Keratinocyte (primary cell): ENCODE data around the gene FAIM. TPM values are rescaled to one million over a fixed set of nuclear protein-coding genes. Genes with fewer than 3 reads are reported as not detected.

Experiments
- DNase-seq: peaks from one replicate; pipeline ENCODE4 v3.0.0-alpha.2; 2011; ENCODE audit warnings: low read depth, missing footprints, low spot score
- FAIRE-seq: peaks from 2 replicates; lab custom pipeline; 2011; peaks lifted over from hg19 to GRCh38; lab: Jason Lieb, UNC
- H2AFZ ChIP-seq: 2 replicates; pipeline ENCODE4 v1.6.0; 2012; ENCODE audit warnings: low read length, control low read depth, inconsistent platforms; ENCODE audit not compliant: control insufficient read depth
- H3K27ac ChIP-seq: 2 replicates; pipeline ENCODE4 v1.5.1; 2011; ENCODE audit warnings: low read length; ENCODE audit not compliant: control insufficient read depth, insufficient read depth
- H3K27me3 ChIP-seq: 3 replicates; pipeline ENCODE4 v1.6.0; 2011; ENCODE audit warnings: low read length; ENCODE audit not compliant: control insufficient read depth, insufficient read depth; ENCODE audit errors: extremely low read depth
- H3K36me3 ChIP-seq, 2 experiments: 2 replicates in 1 of 2; 3 replicates in 1 of 2; pipeline ENCODE4 v1.5.1; 2011; ENCODE audit warnings: low read length in 2 of 2, mild to moderate bottlenecking in 1 of 2; ENCODE audit not compliant: control insufficient read depth in 2 of 2, insufficient read depth in 2 of 2; ENCODE audit errors: extremely low read depth in 1 of 2
- H3K4me1 ChIP-seq: 3 replicates; pipeline ENCODE4 v1.5.1; 2011; ENCODE audit warnings: low read length; ENCODE audit not compliant: control insufficient read depth, insufficient read depth; ENCODE audit errors: extremely low read depth
- H3K4me2 ChIP-seq: 3 replicates; pipeline ENCODE4 v1.6.0; 2011; ENCODE audit warnings: low read depth, low read length; ENCODE audit not compliant: control insufficient read depth, insufficient read depth; ENCODE audit errors: extremely low read depth
- H3K4me3 ChIP-seq, 3 experiments: fragments of 200-600 bp in 1 of 3; sonication (generic) in 1 of 3; 2 replicates in 2 of 3; 3 replicates in 1 of 3; pipeline ENCODE4 v1.5.1; 2011 to 2016; ENCODE audit warnings: low read length in 3 of 3, mild to moderate bottlenecking in 3 of 3, control low read depth in 2 of 3, inconsistent platforms in 1 of 3, low read depth in 1 of 3, mixed read lengths in 1 of 3, mixed run types in 1 of 3, moderate library complexity in 1 of 3; ENCODE audit not compliant: control insufficient read depth in 2 of 3, insufficient read depth in 2 of 3; ENCODE audit errors: extremely low read depth in 1 of 3
- H3K79me2 ChIP-seq: 2 replicates; pipeline ENCODE4 v1.6.0; 2012; ENCODE audit warnings: low read length; ENCODE audit not compliant: control insufficient read depth, insufficient read depth
- H3K9ac ChIP-seq: 3 replicates; pipeline ENCODE4 v1.6.0; 2011; ENCODE audit warnings: low read length; ENCODE audit not compliant: control insufficient read depth, insufficient read depth; ENCODE audit errors: extremely low read depth
- H3K9me1 ChIP-seq: 3 replicates; pipeline ENCODE4 v1.6.0; 2011; ENCODE audit warnings: low read length; ENCODE audit not compliant: control insufficient read depth, insufficient read depth; ENCODE audit errors: extremely low read depth
- H3K9me3 ChIP-seq: 2 replicates; pipeline ENCODE4 v1.5.1; 2012; ENCODE audit warnings: low read depth, low read length; ENCODE audit not compliant: control insufficient read depth
- H4K20me1 ChIP-seq: 3 replicates; pipeline ENCODE4 v1.6.0; 2011; ENCODE audit warnings: low read length; ENCODE audit not compliant: control insufficient read depth, insufficient read depth; ENCODE audit errors: extremely low read depth
- EZH2 ChIP-seq: IDR thresholded peaks from one replicate; pipeline ENCODE4 v1.6.1; 2012; ENCODE audit warnings: inconsistent platforms, mild to moderate bottlenecking, low read length, moderate library complexity
- dilution Hi-C: fragments of 300-500 bp; cut with MboI; formaldehyde crosslinking; loops from one replicate; pipeline ENCODE4 v1.7.0; 2020; ENCODE audit warnings: low sequenced_read_pairs; ENCODE audit not compliant: extremely low pct_ligation_motif_present
- polyA plus RNA-seq, 5 experiments: library from polyadenylated mRNA; depleted of rRNA in 3 of 5; stranded (reverse) in 3 of 5; stranded (forward) in 1 of 5; unstranded in 1 of 5; fragments of >200 nt; gene quantifications; 1 replicate in 1 of 5; 2 replicates in 3 of 5; 3 replicates in 1 of 5; pipeline versions ENCODE4 v1.2.1 to v1.2.3, GENCODE V29; 2011 to 2012; ENCODE audit warnings: missing spikeins in 2 of 5, low read depth in 1 of 5, low replicate concordance in 1 of 5
- TF ChIP-seq, protein P1 (sequence below), 3 experiments: IDR thresholded peaks in 1 of 3; conservative IDR thresholded peaks in 1 of 3; optimal IDR thresholded peaks in 1 of 3; 2 replicates in 2 of 3; 3 replicates in 1 of 3; pipeline versions ENCODE3 to v1.5.1; 2011; ENCODE audit warnings: low read length in 3 of 3, mild to moderate bottlenecking in 3 of 3, moderate library complexity in 2 of 3, control low read depth in 1 of 3, inconsistent platforms in 1 of 3; ENCODE audit not compliant: insufficient read depth in 2 of 3; ENCODE audit errors: extremely low read depth in 1 of 3

Gene FAIM
- polyA plus RNA-seq, 1 donor (not counting 4 experiments of a cell fraction or from before 2014, with no cell fraction given): 6.7 TPM

- no peak overlapping the region for H3K9ac ChIP-seq
- H3K27me3 ChIP-seq: no peaks in the 10 kb centered on the region
- H4K20me1 ChIP-seq: no peaks in the 10 kb centered on the region
- H3K79me2 ChIP-seq: no peaks in the 10 kb centered on the region
- TF ChIP-seq, protein P1, sequence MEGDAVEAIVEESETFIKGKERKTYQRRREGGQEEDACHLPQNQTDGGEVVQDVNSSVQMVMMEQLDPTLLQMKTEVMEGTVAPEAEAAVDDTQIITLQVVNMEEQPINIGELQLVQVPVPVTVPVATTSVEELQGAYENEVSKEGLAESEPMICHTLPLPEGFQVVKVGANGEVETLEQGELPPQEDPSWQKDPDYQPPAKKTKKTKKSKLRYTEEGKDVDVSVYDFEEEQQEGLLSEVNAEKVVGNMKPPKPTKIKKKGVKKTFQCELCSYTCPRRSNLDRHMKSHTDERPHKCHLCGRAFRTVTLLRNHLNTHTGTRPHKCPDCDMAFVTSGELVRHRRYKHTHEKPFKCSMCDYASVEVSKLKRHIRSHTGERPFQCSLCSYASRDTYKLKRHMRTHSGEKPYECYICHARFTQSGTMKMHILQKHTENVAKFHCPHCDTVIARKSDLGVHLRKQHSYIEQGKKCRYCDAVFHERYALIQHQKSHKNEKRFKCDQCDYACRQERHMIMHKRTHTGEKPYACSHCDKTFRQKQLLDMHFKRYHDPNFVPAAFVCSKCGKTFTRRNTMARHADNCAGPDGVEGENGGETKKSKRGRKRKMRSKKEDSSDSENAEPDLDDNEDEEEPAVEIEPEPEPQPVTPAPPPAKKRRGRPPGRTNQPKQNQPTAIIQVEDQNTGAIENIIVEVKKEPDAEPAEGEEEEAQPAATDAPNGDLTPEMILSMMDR (optimal IDR thresholded peaks at IDR 0.05 in 1 of 3, IDR thresholded peaks at IDR 0.05 in 1 of 3, conservative IDR thresholded peaks at IDR 0.05 in 1 of 3; ENCODE audit: extremely low read depth in 1 of 3, insufficient read depth in 2 of 3, low read length in 3 of 3): no peak
- TF ChIP-seq EZH2: no peak
- no peak for FAIRE-seq
- H3K4me3 ChIP-seq: no peak overlapping the region
- no peak overlapping the region for H3K4me2 ChIP-seq
- dilution Hi-C loops: no loop called here
- H3K36me3 ChIP-seq: peaks cover 5 to 6% of the 10 kb centered on the region in 2 experiments
- no peaks in the 10 kb centered on the region for H3K4me1 ChIP-seq
- H3K9me1 ChIP-seq: no peaks in the 10 kb centered on the region
- no peak overlapping the region for H2AFZ ChIP-seq
- no peak overlapping the region for H3K27ac ChIP-seq
- DNase-seq: no peak
- no peaks in the 10 kb centered on the region for H3K9me3 ChIP-seq
Measured at GRCh38 chr3:138657508-138657907, 48.9 kb downstream of the FAIM start.

GRCh38 chr3:138668107-138668506, 59.5 kb downstream of the FAIM start:
- no peak overlapping the region for H3K4me2 ChIP-seq
- no peaks in the 10 kb centered on the region for H3K9me3 ChIP-seq
- no peaks in the 10 kb centered on the region for H3K27me3 ChIP-seq
- FAIRE-seq (no peak), DNase-seq (no peak)
- TF ChIP-seq, protein P1 (optimal IDR thresholded peaks at IDR 0.05 in 1 of 3, IDR thresholded peaks at IDR 0.05 in 1 of 3, conservative IDR thresholded peaks at IDR 0.05 in 1 of 3; ENCODE audit: extremely low read depth in 1 of 3, insufficient read depth in 2 of 3, low read length in 3 of 3): no peak
- no peak for TF ChIP-seq EZH2
- no peaks in the 10 kb centered on the region for H3K9me1 ChIP-seq
- H3K36me3 ChIP-seq: peaks cover 8 to 9% of the 10 kb centered on the region in 2 experiments
- no peak overlapping the region for H3K27ac ChIP-seq
- no peaks in the 10 kb centered on the region for H4K20me1 ChIP-seq
- no peak overlapping the region for H3K9ac ChIP-seq
- no peaks in the 10 kb centered on the region for H3K4me1 ChIP-seq
- H3K79me2 ChIP-seq: no peaks in the 10 kb centered on the region
- no peak overlapping the region for H2AFZ ChIP-seq
- H3K4me3 ChIP-seq: no peak overlapping the region
- dilution Hi-C loops: no loop called here
